Stimulated activated CD8-positive, alpha-beta memory T cell treated with anti-CD3 and anti-CD28 coated beads, Interleukin-4, amount 100 ng/mL, for 4 hours (primary cell): ENCODE results near the gene ITPR2.
"Not testable (repeated sequence)": the region's sequence is repeated elsewhere in the genome, so short reads cannot be mapped to it uniquely, and the experiment has no call there.

Source experiments
- DNase-seq, 2 donors: peaks; one replicate each; pipeline ENCODE4 v3.0.0-alpha.2; 2020; ENCODE audit warnings: low read depth in 2 of 2, low spot score in 1 of 2

ITPR2 gene

GRCh38 chr12:26832822-26833742, at the start of gene ITPR2:
TSS of gene ITPR2 (minus strand) at chr12:26833194. CDS start at chr12:26832781, 413 bp downstream.
- peak; percentile 77 to 87 for DNase-seq

GRCh38 chr12:26880625-26881024, 47.6 kb upstream of the ITPR2 start:
- no peak for DNase-seq

GRCh38 chr12:26878661-26879119, 45.7 kb upstream of the ITPR2 start:
- DNase-seq = no peak

GRCh38 chr12:26874501-26875296, 41.7 kb upstream of the ITPR2 start:
- no peak for DNase-seq

- no peak for DNase-seq
Observed at GRCh38 chr12:26872625-26873024, 39.6 kb upstream of the ITPR2 start.

GRCh38 chr12:26871985-26872384, 39.0 kb upstream of the ITPR2 start:
- no peak for DNase-seq

GRCh38 chr12:26870491-26871419, 37.8 kb upstream of the ITPR2 start:
- DNase-seq = no peak

- no peak for DNase-seq
Observed at GRCh38 chr12:26869908-26870459, 37.0 kb upstream of the ITPR2 start.

- no peak for DNase-seq
Observed at GRCh38 chr12:26869104-26869494, 36.1 kb upstream of the ITPR2 start.

- no peak for DNase-seq
Observed at GRCh38 chr12:26868447-26869103, 35.6 kb upstream of the ITPR2 start.

- no peak for DNase-seq
Observed at GRCh38 chr12:26867080-26867479, 34.1 kb upstream of the ITPR2 start.

- DNase-seq = no peak
Observed at GRCh38 chr12:26863515-26863914, 30.5 kb upstream of the ITPR2 start.

- DNase-seq = not testable (repeated sequence)
Observed at GRCh38 chr12:26862787-26863186, 29.8 kb upstream of the ITPR2 start.

- DNase-seq = no peak
Observed at GRCh38 chr12:26861690-26862089, 28.7 kb upstream of the ITPR2 start.

GRCh38 chr12:26857465-26858176, 24.6 kb upstream of the ITPR2 start:
- DNase-seq = no peak

GRCh38 chr12:26855337-26855736, 22.3 kb upstream of the ITPR2 start:
- DNase-seq = no peak

GRCh38 chr12:26854031-26854390, 21.0 kb upstream of the ITPR2 start:
- no peak for DNase-seq

GRCh38 chr12:26853303-26854030, 20.5 kb upstream of the ITPR2 start:
- DNase-seq = peak; percentile 35 to 39
